Neural progenitor cell (in vitro differentiated cells): ENCODE results near the gene GCAT.

Source experiments
- EZH2 ChIP-seq: fragments of 200-600 bp; sonication (generic); IDR thresholded peaks from 2 replicates; pipeline ENCODE4 v1.6.1; 2017; ENCODE audit warnings: antibody characterized with exemption, mild to moderate bottlenecking, moderate library complexity
- TF ChIP-seq, protein P1 (sequence below): fragments of 200-600 bp; sonication (generic); IDR thresholded peaks from 2 replicates; pipeline ENCODE4 v1.5.1; 2017; ENCODE audit warnings: antibody characterized with exemption, mild to moderate bottlenecking

DNA sequence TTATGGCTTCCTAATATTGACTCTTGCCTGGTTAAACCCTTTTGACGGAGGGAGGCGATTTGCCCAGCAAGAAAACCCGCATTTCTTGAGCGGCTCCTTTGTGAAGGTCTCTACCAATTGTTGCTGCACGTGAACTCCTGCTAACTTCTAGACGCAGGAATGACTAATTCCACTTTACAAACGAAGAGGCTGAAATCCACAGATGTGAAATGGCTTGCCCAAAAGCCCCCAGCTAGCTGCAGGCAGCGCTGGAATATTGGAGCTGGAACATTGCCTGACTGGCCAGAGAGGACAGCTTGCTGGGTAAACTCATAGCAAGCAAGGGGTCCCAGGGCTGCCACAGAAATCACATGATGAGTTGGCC is 542 bp downstream of the GCAT start:
- TF ChIP-seq, protein P1, sequence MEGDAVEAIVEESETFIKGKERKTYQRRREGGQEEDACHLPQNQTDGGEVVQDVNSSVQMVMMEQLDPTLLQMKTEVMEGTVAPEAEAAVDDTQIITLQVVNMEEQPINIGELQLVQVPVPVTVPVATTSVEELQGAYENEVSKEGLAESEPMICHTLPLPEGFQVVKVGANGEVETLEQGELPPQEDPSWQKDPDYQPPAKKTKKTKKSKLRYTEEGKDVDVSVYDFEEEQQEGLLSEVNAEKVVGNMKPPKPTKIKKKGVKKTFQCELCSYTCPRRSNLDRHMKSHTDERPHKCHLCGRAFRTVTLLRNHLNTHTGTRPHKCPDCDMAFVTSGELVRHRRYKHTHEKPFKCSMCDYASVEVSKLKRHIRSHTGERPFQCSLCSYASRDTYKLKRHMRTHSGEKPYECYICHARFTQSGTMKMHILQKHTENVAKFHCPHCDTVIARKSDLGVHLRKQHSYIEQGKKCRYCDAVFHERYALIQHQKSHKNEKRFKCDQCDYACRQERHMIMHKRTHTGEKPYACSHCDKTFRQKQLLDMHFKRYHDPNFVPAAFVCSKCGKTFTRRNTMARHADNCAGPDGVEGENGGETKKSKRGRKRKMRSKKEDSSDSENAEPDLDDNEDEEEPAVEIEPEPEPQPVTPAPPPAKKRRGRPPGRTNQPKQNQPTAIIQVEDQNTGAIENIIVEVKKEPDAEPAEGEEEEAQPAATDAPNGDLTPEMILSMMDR = no peak
- TF ChIP-seq EZH2 = peak; percentile 34
